ENCODE results near the gene LRRC7.

LRRC7 gene

DNA sequence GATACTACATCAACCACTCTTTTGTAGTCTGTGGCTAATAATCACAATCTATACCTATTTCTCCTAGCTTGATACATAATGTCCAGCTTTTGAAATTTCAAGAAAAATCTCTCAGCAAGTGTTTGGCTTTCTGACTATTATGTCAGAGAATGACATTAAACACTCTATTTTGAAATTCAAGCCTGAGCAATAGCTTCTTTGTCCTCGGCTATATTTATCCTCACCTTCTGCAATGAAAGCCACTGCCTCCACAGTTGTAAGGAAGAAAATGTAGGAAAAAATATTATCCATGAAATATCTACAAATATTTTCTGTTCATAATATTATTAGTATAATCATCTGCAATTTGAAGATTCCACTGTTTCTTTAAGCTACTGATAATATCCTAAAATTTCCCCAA, 22.1 kb downstream of the LRRC7 start:
- no peak for DNase-seq (ENCODE audit: low read depth)

DNA sequence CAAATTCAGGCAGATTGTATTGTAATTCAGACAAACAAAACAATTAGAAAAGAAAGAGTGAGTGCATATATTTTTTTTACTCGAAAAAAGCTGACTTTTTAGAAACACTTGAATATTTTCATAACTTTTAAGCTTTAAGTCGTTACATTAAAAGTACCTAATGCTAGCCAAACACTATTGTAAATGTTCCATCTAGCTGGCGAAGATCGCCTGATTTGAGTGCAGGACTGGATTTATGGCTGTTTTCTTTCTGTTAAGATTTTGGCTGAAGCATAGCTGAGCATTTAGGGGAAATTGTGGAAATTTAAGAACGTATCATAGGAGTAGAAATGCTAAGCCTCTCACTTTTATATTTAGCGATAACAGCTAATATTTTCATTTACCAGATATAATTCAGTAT, 24.6 kb downstream of the LRRC7 start:
- DNase-seq (ENCODE audit: low read depth), result no peak

DNA sequence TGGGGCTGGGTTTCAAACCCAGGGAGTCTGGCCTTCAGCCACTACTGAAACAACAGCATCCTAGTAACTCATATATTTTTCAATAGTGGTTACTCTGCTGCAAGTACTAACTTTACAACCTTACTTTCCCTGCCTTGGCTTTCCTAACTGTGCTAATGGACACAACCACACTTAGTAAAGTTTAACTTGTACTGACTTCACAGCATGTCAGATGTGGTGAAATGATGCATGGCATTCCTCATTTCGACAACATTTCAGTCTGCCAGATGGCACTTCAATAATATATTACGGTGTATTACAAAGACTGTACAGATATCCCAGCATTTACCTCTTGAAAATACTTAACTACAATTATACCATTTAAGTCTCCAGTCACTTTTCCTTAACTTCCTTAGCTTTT, 27.8 kb downstream of the LRRC7 start:
- no peak for DNase-seq (ENCODE audit: low read depth)

DNA sequence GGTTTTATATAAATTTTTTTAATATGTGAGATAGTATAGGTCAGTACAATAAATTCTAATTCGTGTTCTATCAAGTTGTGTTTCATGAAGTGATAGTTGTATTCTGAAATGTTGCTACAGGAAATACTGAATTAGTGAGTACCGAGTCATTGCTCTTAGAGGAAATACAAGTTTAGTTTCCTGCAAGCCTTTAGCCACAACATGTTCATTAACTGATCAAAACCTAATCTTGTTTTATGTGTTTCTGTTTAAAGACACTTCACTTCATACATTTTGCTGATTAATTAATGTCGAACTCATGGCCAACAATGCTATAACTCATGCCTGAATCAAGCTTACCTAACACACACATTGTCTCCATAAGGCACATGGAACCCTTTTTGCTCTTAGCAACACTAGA, 43.6 kb downstream of the LRRC7 start:
- DNase-seq (ENCODE audit: low read depth), result no peak

DNA sequence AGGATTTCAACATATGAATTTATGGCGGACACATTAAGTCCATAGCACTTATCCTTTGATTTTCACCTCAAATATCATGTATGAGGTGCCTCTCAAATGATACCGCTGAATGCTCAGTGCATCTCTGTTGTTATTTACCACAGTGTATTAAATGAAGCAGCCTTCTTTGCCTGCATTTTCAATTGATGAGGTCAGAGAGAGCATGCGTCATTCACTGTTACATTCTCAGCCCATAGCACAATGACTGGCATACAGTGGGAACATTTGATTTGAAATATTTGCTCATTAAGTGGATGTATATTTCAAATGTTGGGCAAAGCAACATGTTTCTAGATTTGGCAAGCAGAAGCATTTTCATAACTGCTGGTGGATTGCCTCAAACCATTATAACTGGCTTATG, 45.7 kb downstream of the LRRC7 start:
- no peak for DNase-seq (ENCODE audit: low read depth)

DNA sequence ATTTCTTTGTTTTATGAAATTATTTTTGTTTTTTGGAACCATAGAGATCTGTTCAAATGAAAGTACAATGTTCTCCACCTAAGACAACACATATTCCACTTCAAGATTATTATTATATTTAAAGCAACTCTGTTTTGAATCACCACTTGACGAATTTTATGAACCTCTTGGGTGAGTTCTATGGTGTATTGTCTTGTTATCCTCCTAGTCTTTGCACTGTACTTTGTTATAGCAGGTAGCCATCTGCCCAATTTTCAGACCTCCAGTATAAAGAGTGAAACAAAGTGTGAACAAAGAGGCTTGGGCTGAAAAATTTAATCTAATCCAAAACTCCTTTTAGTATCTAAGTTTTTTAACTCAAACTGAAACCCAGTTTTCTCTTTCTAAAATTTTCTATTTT, 71.0 kb downstream of the LRRC7 start:
- DNase-seq (ENCODE audit: low read depth), result no peak

DNA sequence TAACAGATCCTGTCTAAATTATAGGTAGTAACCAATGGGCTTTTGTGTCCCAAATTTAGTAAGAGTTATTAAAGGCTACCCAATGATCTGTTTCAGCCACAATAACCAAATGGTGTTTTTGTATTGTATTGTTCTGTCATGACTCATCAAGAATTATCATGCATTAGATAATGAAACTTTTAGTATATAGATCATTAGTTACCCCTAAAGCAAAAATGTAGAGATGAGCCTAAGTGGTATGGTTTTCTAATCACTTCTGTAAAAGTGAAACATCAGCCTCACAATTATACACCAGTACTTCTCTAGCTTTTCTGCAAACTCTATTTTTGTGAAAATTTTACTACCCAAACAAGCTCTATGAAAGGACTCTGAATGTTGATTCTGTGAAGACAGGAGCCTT, 71.4 kb downstream of the LRRC7 start:
- no peak for DNase-seq (ENCODE audit: low read depth)

DNA sequence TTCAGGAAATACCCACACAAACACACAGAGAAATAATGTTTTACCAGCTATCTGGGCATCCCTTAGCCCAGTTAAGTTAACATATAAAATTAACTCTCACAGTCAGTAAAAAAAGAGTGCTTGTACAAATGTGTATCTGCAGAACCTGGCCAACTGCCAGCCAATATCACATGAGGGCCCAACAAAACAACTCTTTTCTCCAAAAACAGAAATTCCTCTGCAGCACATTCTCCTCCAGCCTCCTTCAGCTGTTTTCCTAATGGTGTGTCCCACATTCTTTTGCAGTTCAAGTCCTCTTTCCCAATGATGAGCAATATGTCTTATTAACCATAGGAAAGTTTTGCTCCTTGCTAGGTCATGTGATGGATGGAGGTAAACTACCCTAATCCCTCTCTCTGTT, 75.5 kb downstream of the LRRC7 start:
- DNase-seq (ENCODE audit: low read depth), result no peak

DNA sequence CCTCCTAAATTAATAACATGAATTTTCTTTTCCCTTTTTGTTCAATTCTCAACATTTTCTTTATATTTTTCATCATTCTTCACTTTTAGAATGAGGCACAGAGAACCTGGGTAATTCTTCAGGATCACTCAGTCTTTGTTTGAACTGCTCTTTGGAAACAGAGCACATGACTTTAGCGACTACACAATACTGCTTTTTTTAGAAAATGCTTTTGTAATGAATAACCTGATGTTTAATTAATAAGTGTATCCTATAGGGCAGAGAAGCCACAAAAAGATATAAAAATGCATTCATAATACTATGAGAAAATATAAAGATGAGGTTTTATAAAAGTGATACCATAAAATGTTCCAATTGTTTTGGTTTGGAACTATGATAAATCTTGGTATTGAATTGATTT, 77.8 kb downstream of the LRRC7 start:
- no peak for DNase-seq (ENCODE audit: low read depth)

DNA sequence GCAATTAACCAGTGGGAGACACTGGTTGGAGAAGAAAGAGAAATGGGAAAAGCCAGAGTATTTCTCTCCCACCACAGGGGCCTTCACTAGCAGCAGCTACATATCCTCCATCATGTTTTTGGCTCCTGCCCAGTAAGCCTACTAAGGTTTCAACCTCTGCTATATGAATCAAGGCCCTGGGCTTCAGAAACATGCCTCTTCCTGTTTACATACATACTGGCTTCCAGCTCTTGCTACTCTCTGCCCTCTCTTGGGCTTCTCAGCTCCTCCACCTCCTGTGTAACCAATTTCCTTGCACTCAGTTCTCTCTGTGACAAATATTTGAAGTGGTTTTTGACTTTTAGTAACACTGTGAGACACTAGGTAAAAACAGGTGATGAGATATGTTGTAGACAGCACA, 80.8 kb downstream of the LRRC7 start:
- no peak for DNase-seq (ENCODE audit: low read depth)

DNA sequence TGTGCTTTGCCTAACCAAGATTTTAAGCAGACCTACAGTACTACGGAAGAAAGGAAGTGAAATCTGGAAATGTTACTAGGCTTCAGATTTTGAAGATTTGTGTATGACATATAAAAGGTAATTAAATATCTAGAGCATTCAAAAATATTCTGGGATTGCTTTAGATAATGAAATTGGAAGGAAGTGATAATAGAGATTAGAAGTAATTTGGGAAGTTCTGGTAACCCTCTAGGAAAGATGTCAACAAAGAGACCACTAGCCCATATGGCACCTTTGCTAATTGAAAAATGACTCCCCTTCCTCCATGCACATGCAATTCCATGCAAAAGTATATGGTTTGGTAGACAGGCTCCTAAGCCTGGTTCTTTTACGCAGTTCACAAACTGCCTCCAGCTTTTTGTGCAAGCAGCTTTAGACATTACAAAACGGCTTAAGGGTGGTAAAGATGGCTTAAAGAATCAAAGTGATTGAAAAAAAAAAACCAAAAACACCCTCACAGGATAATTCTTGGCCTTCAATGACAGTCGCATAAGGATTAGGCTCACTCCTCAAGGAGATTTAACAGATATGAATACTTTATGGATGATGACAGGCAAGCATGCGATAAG, 81.8 kb downstream of the LRRC7 start:
- DNase-seq (ENCODE audit: low read depth), result no peak

DNA sequence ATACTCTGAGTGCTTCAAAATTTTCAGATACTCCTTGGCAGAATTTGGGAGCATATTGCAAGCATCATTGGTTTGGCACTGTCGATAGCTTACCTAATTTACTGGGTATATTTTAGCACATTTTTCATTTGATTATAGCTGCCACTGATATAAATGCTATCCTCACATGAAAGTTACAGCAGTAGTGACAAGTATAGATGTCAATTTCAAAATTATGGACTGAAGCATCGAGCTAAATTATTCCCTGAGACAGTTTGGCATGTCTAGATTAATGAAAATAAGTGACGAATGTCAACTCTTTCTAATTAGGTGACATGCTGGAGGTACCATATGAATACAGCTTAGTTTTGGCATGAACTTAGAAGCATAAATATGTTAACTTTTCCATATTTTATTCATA, 83.1 kb downstream of the LRRC7 start:
- DNase-seq (ENCODE audit: low read depth), result no peak

DNA sequence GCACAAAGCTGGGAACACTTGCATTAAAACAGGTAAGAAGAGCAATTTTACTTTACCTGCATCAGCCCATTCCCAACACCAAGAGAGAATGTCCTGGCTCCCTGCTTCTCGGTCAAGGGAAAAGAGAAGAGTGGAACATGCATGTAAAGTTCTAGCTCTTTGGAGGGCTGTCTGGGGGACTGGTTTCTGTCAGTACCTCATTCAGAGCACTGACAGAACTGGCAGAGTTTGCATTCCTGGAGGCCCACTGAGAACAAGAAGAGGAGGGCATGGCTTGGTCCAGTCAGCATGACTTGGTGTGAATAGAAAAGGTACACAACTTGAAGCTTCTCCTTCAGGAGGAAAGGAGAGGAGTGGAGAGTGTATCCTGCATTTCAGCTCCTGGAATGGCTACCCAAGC, 83.9 kb downstream of the LRRC7 start:
- no peak for DNase-seq (ENCODE audit: low read depth)

DNA sequence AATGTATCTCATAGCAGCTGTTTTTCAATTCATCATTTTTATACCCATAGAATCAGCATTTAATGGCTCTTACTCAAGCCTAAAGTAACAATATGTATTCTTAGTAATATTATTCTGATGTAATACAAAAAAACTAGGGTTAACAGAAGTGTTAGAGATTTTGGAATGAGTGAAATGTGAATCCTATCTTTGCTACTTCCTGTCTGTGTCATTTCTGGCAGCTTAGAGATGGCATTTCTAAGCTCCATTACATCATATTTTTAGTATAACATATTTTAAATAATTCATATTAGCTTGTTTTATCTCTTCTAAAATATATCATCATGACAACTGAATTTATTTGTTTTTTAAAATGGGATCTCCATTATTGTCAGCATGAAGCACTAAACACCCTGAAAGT, 90.2 kb downstream of the LRRC7 start:
- no peak for DNase-seq (ENCODE audit: low read depth)

DNA sequence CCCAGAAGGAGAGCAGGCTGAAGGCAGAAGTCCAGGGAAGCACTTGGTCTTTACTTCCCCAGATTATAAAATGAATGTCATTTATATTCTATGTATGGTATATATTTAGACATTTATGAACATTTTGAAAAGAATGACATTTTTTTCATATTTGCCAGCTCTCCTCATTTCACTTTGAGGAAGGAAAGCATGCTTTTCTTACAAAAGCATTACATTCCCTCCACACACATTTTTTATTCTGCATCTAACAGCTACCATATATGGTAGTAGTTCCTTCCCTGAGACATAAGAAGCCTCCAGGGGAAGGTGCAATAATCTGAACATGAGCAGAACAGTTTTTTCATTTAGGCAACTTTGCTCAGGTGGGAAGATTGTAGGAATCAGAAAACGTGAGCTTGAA, 94.0 kb downstream of the LRRC7 start:
- DNase-seq (ENCODE audit: low read depth), result no peak

DNA sequence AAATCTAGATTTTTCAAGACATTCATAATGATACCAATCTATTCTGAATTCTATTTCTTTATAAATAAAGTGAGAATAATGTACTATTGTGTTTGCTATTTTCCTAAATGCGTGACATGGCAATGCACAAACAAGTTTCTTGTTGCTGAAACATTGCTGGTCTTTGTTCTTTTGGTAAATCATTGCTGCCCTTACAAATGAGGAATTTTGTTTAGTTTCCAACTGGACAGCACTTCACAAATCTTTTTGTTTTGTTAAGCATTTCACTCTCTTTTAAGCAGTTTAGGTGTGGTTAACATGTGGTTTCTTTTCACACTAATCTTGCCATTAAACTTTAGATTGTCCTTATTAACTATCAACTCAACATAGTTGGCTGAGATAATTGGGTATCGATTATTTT, 94.6 kb downstream of the LRRC7 start:
- DNase-seq (ENCODE audit: low read depth), result no peak

DNA sequence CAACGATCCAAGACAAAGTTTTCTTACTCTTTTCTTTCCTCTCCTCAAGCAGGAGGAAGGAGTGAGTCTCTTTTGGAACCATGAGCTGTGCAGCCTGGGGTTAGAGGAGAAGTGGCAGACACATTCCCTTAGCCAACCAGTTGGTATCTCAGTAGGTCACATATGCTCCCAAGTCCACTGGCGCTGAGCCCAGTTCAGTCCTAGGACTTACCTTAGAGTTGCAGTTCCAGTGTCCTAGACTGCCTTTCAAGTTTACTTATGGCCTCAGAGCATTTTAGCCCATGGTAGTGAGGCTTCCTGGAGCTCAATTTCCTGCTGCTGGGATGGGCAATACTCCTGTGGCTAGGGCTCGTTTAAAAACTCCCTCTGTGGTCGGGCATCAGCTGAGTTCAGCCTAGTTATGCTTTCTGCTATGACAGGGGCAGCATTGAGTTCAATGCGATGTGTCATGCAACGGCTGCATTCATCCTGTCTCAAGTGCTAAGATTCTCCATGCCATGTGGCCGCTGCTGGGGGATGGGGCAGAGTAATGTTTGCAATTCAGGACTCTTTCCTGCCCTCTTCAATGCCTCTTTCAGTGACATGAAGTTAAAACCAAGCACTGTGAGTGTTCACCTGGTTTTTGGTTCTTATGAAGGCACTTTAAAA, 103.8 kb downstream of the LRRC7 start:
- DNase-seq (ENCODE audit: low read depth), result no peak

DNA sequence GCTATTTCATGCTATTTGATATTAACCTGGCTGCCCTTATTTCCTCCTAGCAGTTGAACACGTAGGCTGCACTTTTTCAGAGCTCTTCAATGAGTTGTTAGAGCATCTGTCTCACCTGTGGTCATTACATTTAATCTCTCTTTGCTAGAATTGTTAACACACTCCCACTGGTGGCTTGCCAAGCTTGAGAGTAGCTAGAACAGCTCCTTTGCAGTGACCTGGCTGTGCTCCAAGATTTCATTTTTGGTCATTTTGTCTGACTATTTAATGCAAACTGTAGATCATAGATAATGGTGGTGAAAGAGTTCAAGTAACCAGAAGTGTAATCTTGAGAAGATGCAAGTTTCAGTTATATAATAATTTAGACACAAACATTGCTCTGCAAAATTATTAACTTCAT, 105.6 kb downstream of the LRRC7 start:
- no peak for DNase-seq (ENCODE audit: low read depth)

DNA sequence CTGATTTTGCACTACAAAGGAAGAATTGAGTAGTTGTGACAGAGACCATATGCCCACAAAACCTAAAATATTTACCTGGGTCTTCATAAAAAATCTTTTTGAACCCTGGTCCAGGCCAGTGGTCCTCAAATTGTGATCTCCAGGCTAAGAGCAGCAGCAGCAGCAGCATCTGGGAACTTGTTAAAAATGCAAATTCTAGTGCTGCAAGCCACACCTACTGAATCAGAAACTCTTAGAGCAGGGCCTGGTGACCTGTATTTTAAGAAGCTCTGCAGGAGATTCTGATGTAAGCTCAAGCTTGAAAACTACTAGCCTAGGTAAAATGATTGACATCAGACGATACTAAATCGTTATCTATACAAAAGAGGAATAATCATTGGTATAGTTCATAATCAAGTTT, 112.2 kb downstream of the LRRC7 start:
- no peak for DNase-seq (ENCODE audit: low read depth)

DNA sequence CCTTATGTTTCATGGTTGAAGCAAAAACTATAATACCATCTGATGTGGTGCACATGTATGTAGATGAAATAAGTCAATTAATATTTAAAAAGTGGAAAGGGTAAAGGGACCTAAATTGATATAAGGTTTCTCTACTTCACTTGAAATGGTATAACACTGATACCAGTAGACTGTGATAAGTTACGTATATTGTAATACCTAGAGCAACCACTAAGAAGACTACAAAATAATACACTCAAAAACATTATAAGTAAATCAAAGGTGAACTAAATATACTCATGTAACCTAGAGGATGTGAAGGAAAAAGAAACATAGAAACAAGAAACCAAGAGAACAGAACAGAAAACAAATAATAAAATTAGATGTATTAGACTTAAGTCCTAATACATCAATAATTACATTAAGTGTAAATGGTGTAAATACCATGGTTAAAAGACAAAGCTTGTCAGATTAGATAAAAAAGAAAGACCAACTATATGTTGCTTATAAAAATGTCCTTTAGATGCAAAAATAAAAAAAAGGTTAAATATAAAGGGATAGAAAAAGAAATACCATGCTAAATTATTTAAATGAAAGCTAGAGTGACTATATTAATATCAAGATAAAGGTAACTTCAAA, 118.8 kb downstream of the LRRC7 start:
- DNase-seq (ENCODE audit: low read depth), result no peak

DNA sequence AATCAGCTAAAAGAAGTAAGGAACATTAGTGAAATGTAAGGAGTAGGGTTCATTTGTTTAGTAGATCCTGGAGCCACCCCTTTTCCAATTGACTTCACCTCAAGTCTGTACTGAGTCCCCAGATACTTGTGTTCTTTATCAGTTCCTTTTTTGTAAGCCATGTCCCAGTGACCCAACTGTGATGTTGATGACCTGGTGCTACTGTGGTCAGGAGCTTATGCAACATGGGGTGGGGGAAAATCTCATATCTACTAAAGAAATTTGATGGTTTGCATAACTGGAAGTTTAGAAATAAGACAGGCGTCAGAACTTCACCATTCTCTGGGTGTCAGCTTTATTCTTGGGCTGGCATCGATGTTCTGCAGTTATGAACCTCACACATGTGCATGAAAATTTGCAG, 120.5 kb downstream of the LRRC7 start:
- DNase-seq (ENCODE audit: low read depth), result no peak

DNA sequence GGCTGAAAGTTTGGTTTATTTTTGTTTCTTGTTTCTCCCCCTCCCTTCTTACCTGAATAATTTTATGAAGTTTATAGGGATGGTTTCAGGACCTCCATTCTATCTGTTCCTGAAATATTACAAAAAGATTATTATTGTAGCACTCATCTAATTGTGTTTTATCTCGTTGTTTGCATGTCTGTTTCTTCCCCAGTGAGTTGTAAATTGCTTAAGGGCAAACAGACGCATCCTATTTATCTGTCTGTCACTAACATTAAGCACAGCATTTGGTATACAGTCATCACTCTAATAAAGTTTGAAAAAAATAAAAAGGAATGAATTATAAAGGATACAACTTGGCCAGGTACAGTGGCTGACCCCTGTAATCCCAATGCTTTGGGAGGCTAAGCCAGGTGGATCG, 123.5 kb downstream of the LRRC7 start:
- DNase-seq (ENCODE audit: low read depth), result no peak

DNA sequence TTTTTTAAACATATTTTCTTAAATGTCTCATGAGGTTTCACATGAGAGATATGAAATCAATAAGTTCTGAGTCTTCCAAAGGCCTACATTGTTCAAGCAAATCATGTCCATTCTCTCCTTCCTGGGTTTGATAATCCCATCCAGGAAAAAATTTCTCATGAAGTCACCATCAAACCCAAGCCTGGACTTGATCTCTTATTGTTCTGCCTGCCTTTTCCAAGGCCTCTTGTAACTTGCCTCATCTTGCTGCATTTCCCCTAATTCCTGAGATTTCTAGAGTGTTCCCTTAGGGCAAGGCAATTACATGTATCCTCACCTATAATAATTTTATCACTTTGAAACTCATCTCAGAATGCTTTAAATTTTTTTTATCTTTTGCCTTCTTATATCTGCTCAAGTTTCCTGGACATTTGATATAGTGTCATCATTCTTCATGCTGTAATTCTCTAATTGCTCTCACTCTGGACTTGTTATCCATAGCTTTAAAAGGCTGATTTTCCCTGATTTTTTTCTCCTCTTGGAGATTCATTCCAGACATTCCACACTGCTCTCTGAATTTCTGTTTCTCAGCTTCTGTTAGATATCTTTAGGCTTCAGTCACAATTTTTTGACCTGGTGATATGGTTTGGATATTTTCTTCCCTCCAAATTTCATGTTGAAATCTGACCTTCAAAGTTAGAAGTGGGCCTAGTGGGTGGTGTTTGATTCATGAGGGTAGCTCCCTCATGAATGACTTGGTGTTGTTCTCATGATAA, 126.4 kb downstream of the LRRC7 start:
- DNase-seq (ENCODE audit: low read depth), result no peak
